ENCODE measurements around the gene CTNNB1.

CTNNB1 gene

GRCh38 chr3:41192885-41193284 is 6.4 kb upstream of the CTNNB1 start:
- no peak for DNase-seq (ENCODE audit: low read depth in 2 of 2)

- no peak for DNase-seq (ENCODE audit: low read depth in 2 of 2)
These were observed 5.3 kb upstream of the CTNNB1 start for GRCh38 chr3:41193794-41194539.

- DNase-seq (ENCODE audit: low read depth in 2 of 2), result no peak
These were observed 4.6 kb upstream of the CTNNB1 start for GRCh38 chr3:41194701-41195100.

GRCh38 chr3:41195946-41196345 is 3.4 kb upstream of the CTNNB1 start:
- DNase-seq (ENCODE audit: low read depth in 2 of 2), result no peak

- no peak for DNase-seq (ENCODE audit: low read depth in 2 of 2)
These were observed 2.5 kb upstream of the CTNNB1 start for GRCh38 chr3:41196499-41197410.

- DNase-seq (ENCODE audit: low read depth in 2 of 2), result no peak
These were observed 1.3 kb upstream of the CTNNB1 start for GRCh38 chr3:41198046-41198445.

GRCh38 chr3:41198526-41198925 is 779 bp upstream of the CTNNB1 start:
- no peak for DNase-seq (ENCODE audit: low read depth in 2 of 2)

- no peak for DNase-seq (ENCODE audit: low read depth in 2 of 2)
These were observed 762 bp downstream of the CTNNB1 start for GRCh38 chr3:41199866-41200668.

GRCh38 chr3:41200669-41201021 is 1.3 kb downstream of the CTNNB1 start:
- peak; percentile 39 to 40 for DNase-seq (ENCODE audit: low read depth in 2 of 2)

- no peak for DNase-seq (ENCODE audit: low read depth in 2 of 2)
These were observed 2.9 kb downstream of the CTNNB1 start for GRCh38 chr3:41202075-41202833.

- peak in 1 of 2 experiments; percentile 34 for DNase-seq (ENCODE audit: low read depth in 2 of 2)
These were observed 3.6 kb downstream of the CTNNB1 start for GRCh38 chr3:41202834-41203345.

GRCh38 chr3:41204369-41204768 is 5.1 kb downstream of the CTNNB1 start:
- DNase-seq (ENCODE audit: low read depth in 2 of 2), result no peak

GRCh38 chr3:41205591-41205990 is 6.3 kb downstream of the CTNNB1 start:
- DNase-seq (ENCODE audit: low read depth in 2 of 2), result no peak

GRCh38 chr3:41207355-41207754 is 8.1 kb downstream of the CTNNB1 start:
- DNase-seq (ENCODE audit: low read depth in 2 of 2), result no peak

- no peak for DNase-seq (ENCODE audit: low read depth in 2 of 2)
These were observed 9.4 kb downstream of the CTNNB1 start for GRCh38 chr3:41208507-41209220.

- no peak for DNase-seq (ENCODE audit: low read depth in 2 of 2)
These were observed 10.3 kb downstream of the CTNNB1 start for GRCh38 chr3:41209646-41210045.

- no peak for DNase-seq (ENCODE audit: low read depth in 2 of 2)
These were observed 11.7 kb downstream of the CTNNB1 start for GRCh38 chr3:41210966-41211365.

- DNase-seq (ENCODE audit: low read depth in 2 of 2), result no peak
These were observed 12.8 kb downstream of the CTNNB1 start for GRCh38 chr3:41212088-41212487.

- DNase-seq (ENCODE audit: low read depth in 2 of 2), result no peak
These were observed 14.3 kb downstream of the CTNNB1 start for GRCh38 chr3:41213588-41213987.

- no peak for DNase-seq (ENCODE audit: low read depth in 2 of 2)
These were observed 17.1 kb downstream of the CTNNB1 start for GRCh38 chr3:41216422-41216821.

GRCh38 chr3:41216993-41217392 is 17.7 kb downstream of the CTNNB1 start:
- DNase-seq (ENCODE audit: low read depth in 2 of 2), result no peak

Data from fibroblast of skin of left quadriceps (primary cell).